Left ventricle myocardium inferior (tissue), 1 donor: ENCODE data around the gene BACH2. TPM values are rescaled to one million over a fixed set of nuclear protein-coding genes. Genes with fewer than 3 reads are reported as not detected.

Experiments
- DNase-seq: peaks from one replicate; pipeline ENCODE4 v3.0.0-alpha.2; 2020
- H3K27ac ChIP-seq: fragments of 200-600 bp; replicated peaks from 2 replicates; pipeline ENCODE4 v1.8.0; 2021
- H3K27me3 ChIP-seq: fragments of 200-600 bp; 2 replicates; pipeline ENCODE4 v1.8.0; 2021; ENCODE audit warnings: low read depth
- H3K36me3 ChIP-seq: fragments of 200-600 bp; 2 replicates; pipeline ENCODE4 v1.8.0; 2021
- H3K4me1 ChIP-seq: fragments of 200-600 bp; 2 replicates; pipeline ENCODE4 v1.8.0; 2021
- H3K4me3 ChIP-seq: fragments of 200-600 bp; 2 replicates; pipeline ENCODE4 v1.8.0; 2021; ENCODE audit warnings: mild to moderate bottlenecking, moderate library complexity
- H3K9me3 ChIP-seq: fragments of 200-600 bp; replicated peaks from 2 replicates; pipeline ENCODE4 v1.8.0; 2021
- CTCF ChIP-seq: fragments of 200-600 bp; IDR thresholded peaks from 2 replicates; pipeline ENCODE4 v1.8.0; 2021; ENCODE audit warnings: antibody characterized with exemption, mild to moderate bottlenecking, borderline replicate concordance
- intact Hi-C: fragments of 100-400 bp; cut with micrococcal nuclease; formaldehyde crosslinking; loops from one replicate; pipeline ENCODE4 v1.11.0; 2022
- total RNA-seq: library from RNA; stranded (reverse); fragmentation: NEBNext Ultra II Directional; extraction: Animal tissue kit (Norgen Biotek cat#: 25700); gene quantifications from one replicate; pipeline ENCODE4 v1.2.1, GENCODE V29; 2021
- donor health status: DM: no; HTN: yes; CAD: no; lungs with severe emphysema.

The BACH2 gene
- total RNA-seq, 1 donor from 2014 or later = 1.5 TPM

GRCh38 chr6:90146921-90147649, 149.6 kb downstream of the BACH2 start:
- no peak overlapping the region for H3K4me3 ChIP-seq
- no peaks in the 10 kb centered on the region for H3K9me3 ChIP-seq
- no peak for TF ChIP-seq CTCF
- no peaks in the 10 kb centered on the region for H3K4me1 ChIP-seq
- no peak for DNase-seq
- H3K27ac ChIP-seq = no peak overlapping the region
- H3K27me3 ChIP-seq = no peaks in the 10 kb centered on the region
- H3K36me3 ChIP-seq = no peaks in the 10 kb centered on the region
- intact Hi-C loops = no loop called here

- Histone ChIP-seq H3K4me3 (no peak overlapping the region), H3K4me1 (no peaks in the 10 kb centered on the region), H3K9me3 (no peaks in the 10 kb centered on the region), H3K27ac (no peak overlapping the region), H3K36me3 (no peaks in the 10 kb centered on the region), H3K27me3 (no peaks in the 10 kb centered on the region)
- intact Hi-C loops = no loop called here
- no peak for TF ChIP-seq CTCF
- DNase-seq = no peak
Measured at GRCh38 chr6:90146024-90146423, 150.6 kb downstream of the BACH2 start.

GRCh38 chr6:90144928-90145555, 151.6 kb downstream of the BACH2 start:
- H3K4me3 ChIP-seq = no peak overlapping the region
- DNase-seq = no peak
- intact Hi-C loops = no loop called here
- H3K27ac ChIP-seq = no peak overlapping the region
- no peaks in the 10 kb centered on the region for H3K36me3 ChIP-seq
- H3K4me1 ChIP-seq = no peaks in the 10 kb centered on the region
- H3K9me3 ChIP-seq = no peaks in the 10 kb centered on the region
- H3K27me3 ChIP-seq = no peaks in the 10 kb centered on the region
- no peak for TF ChIP-seq CTCF

GRCh38 chr6:90144396-90144795, 152.2 kb downstream of the BACH2 start:
- DNase-seq = no peak
- no peaks in the 10 kb centered on the region for H3K9me3 ChIP-seq
- no peaks in the 10 kb centered on the region for H3K4me1 ChIP-seq
- TF ChIP-seq CTCF = no peak
- no peak overlapping the region for H3K4me3 ChIP-seq
- no peak overlapping the region for H3K27ac ChIP-seq
- intact Hi-C loops = no loop called here
- no peaks in the 10 kb centered on the region for H3K27me3 ChIP-seq
- no peaks in the 10 kb centered on the region for H3K36me3 ChIP-seq

GRCh38 chr6:90140683-90141082, 156.0 kb downstream of the BACH2 start:
- Histone ChIP-seq H3K36me3 (no peaks in the 10 kb centered on the region), H3K4me3 (no peak overlapping the region), H3K9me3 (no peaks in the 10 kb centered on the region), H3K27me3 (no peaks in the 10 kb centered on the region), H3K27ac (no peak overlapping the region), H3K4me1 (no peaks in the 10 kb centered on the region)
- intact Hi-C loops = no loop called here
- TF ChIP-seq CTCF = no peak
- DNase-seq = no peak
